H1 (cell line): Measurements from ENCODE around the gene EPB41L4A. TPM values are rescaled to one million over a fixed set of nuclear protein-coding genes. Genes with fewer than 3 reads are reported as not detected.

Experiments used
- BACH1 ChIP-seq: IDR thresholded peaks from 2 replicates; pipeline ENCODE4 v1.6.1; 2012; ENCODE audit warnings: low read length, improper control_type of control experiment
- CHD7 ChIP-seq: fragments of 300-600 bp; sonication (generic); IDR thresholded peaks from 2 replicates; pipeline ENCODE4 v1.7.1; 2012; ENCODE audit warnings: low read length, moderate library complexity, mild to moderate bottlenecking, inconsistent platforms; ENCODE audit not compliant: insufficient replicate concordance
- CTBP2 ChIP-seq: IDR thresholded peaks from 2 replicates; pipeline ENCODE4 v1.7.0; 2011; ENCODE audit warnings: borderline replicate concordance, mild to moderate bottlenecking, moderate library complexity, mixed read lengths, low read length; ENCODE audit not compliant: insufficient read depth, insufficient read length
- E2F6 ChIP-seq: IDR thresholded peaks from 2 replicates; pipeline ENCODE4 v1.6.1; 2012; ENCODE audit warnings: inconsistent platforms
- GABPA ChIP-seq: IDR thresholded peaks from 2 replicates; pipeline ENCODE4 v1.6.1; 2011; ENCODE audit warnings: mild to moderate bottlenecking, low read length, moderate library complexity, borderline replicate concordance; ENCODE audit not compliant: insufficient read depth
- GTF2F1 ChIP-seq: IDR thresholded peaks from 2 replicates; pipeline ENCODE4 v1.6.1; 2012; ENCODE audit warnings: low read depth, low read length, improper control_type of control experiment, borderline replicate concordance
- HDAC6 ChIP-seq: IDR thresholded peaks from one replicate; pipeline ENCODE4 v1.7.1; 2012; ENCODE audit warnings: low read depth, mild to moderate bottlenecking, inconsistent platforms, low read length, moderate library complexity
- JUND ChIP-seq: IDR thresholded peaks from 2 replicates; pipeline ENCODE4 v1.6.1; 2011; ENCODE audit warnings: mild to moderate bottlenecking, improper control_type of control experiment, low read length
- RNF2 ChIP-seq: fragments of 200-900, 300-1000 bp; sonication (generic); IDR thresholded peaks from 2 replicates; pipeline ENCODE4 v1.7.1; 2016; ENCODE audit warnings: borderline replicate concordance, low read depth, mild to moderate bottlenecking, antibody characterized with exemption, low read length; ENCODE audit not compliant: poor library complexity, severe bottlenecking; ENCODE audit errors: missing control alignments
- TAF7 ChIP-seq: optimal IDR thresholded peaks from 2 replicates; pipeline ENCODE3; 2011; ENCODE audit warnings: low read depth, mild to moderate bottlenecking, inconsistent platforms, low read length, moderate library complexity, borderline replicate concordance
- TCF12 ChIP-seq: IDR thresholded peaks from 2 replicates; pipeline ENCODE4 v1.6.1; 2011; ENCODE audit warnings: low read depth, mild to moderate bottlenecking, low read length
- polyA plus RNA-seq, 7 experiments: library from polyadenylated mRNA; depleted of rRNA in 3 of 7; stranded (reverse) in 5 of 7; unstranded in 2 of 7; fragments of >200 nt in 5 of 7; fragments of 200-250 nt in 2 of 7; gene quantifications; 1 replicate in 5 of 7; 2 replicates in 1 of 7; 4 replicates in 1 of 7; pipeline versions ENCODE4 v1.2.1 to v1.2.3, GENCODE V29; 2011 to 2013; ENCODE audit warnings: missing spikeins in 2 of 7, mixed read lengths in 2 of 7
- total RNA-seq: library from RNA; stranded (reverse); fragmentation: NEBNext Ultra II Directional; extraction: Animal tissue kit (Norgen Biotek cat#: 25700); gene quantifications from 2 replicates; pipeline ENCODE4 v1.2.1, GENCODE V29; 2021

EPB41L4A gene
- total and polyA plus RNA-seq, 2 of the 8 experiments (the other 6 are each of a cell fraction or from before 2014, with no cell fraction given): 1.6 to 4.6 TPM

GRCh38 chr5:112316006-112316405 is 103.1 kb downstream of the EPB41L4A start (continued):
- TF ChIP-seq CHD7 (no peak), CTBP2 (no peak), GABPA (no peak), BACH1 (no peak), GTF2F1 (no peak), RNF2 (no peak), E2F6 (no peak), JUND (no peak), HDAC6 (no peak), TCF12 (no peak), TAF7 (no peak)
